Mucosa of gallbladder (tissue), 1 donor: ENCODE results near the gene LRRC73. TPM values are rescaled to one million over a fixed set of nuclear protein-coding genes. Genes with fewer than 3 reads are reported as not detected.
"Not testable (repeated sequence)": the region's sequence is repeated elsewhere in the genome, so short reads cannot be mapped to it uniquely, and the experiment has no call there.

Experiments used
- DNase-seq: peaks from one replicate; pipeline ENCODE4 v3.0.0-alpha.2; 2020; ENCODE audit warnings: low spot score
- total RNA-seq: library from RNA; stranded (reverse); gene quantifications from one replicate; pipeline ENCODE4 v1.2.1, GENCODE V29; 2021
- donor health status: DM: no; HTN: no; CAD: no.

Gene LRRC73
- total RNA-seq, 1 donor from 2014 or later, result 7.0 TPM

GRCh38 chr6:43461936-43462335 lies 48.2 kb downstream of the LRRC73 start:
- no peak for DNase-seq

- DNase-seq, result no peak
These were observed 50.1 kb downstream of the LRRC73 start for GRCh38 chr6:43460032-43460431.

GRCh38 chr6:43459535-43459934 lies 50.6 kb downstream of the LRRC73 start:
- DNase-seq, result no peak

- DNase-seq, result not testable (repeated sequence)
These were observed 52.0 kb downstream of the LRRC73 start for GRCh38 chr6:43458154-43458553.

GRCh38 chr6:43457643-43458042 lies 52.5 kb downstream of the LRRC73 start:
- DNase-seq, result no peak

Other genes starting within 250 kb of the LRRC73 start
- gene SLC22A7, start 212.1 kb downstream of the LRRC73 start, total RNA-seq, result 0.37 TPM
- 7.3 TPM for gene CRIP3, start 201.5 kb downstream of the LRRC73 start, total RNA-seq
- gene ZNF318, start 140.7 kb downstream of the LRRC73 start, total RNA-seq, result 20.9 TPM
- gene ABCC10, start 82.8 kb downstream of the LRRC73 start, total RNA-seq, result 46.8 TPM
- 0.37 TPM for gene DLK2, start 54.8 kb downstream of the LRRC73 start, total RNA-seq
- 41.0 TPM for gene TJAP1, start 32.8 kb downstream of the LRRC73 start, total RNA-seq
- gene YIPF3, start 6.6 kb upstream of the LRRC73 start, total RNA-seq, result 155 TPM
- 33.8 TPM for gene POLR1C, start 6.7 kb upstream of the LRRC73 start, total RNA-seq
- gene XPO5, start 65.7 kb upstream of the LRRC73 start, total RNA-seq, result 31.6 TPM
- gene POLH, start 65.8 kb upstream of the LRRC73 start, total RNA-seq, result 12.9 TPM
- gene GTPBP2, start 118.9 kb upstream of the LRRC73 start, total RNA-seq, result 74.2 TPM
- gene MAD2L1BP, start 125.5 kb upstream of the LRRC73 start, total RNA-seq, result 21.1 TPM
- gene RSPH9, start 134.7 kb upstream of the LRRC73 start, total RNA-seq, result 0.58 TPM
- gene MRPS18A, start 177.4 kb upstream of the LRRC73 start, total RNA-seq, result 44.3 TPM